H1 (cell line): ENCODE measurements around the gene EN1. TPM values are rescaled to one million over a fixed set of nuclear protein-coding genes. Genes with fewer than 3 reads are reported as not detected.

Experiments used
- CTCF ChIA-PET: fragments of 300-600 bp; sonication (Branson Sonifier 250); formaldehyde crosslinking; loops from one replicate; lab custom pipeline; 2021; ENCODE audit not compliant: partially characterized antibody; lab: Charles Lee
- POLR2A ChIA-PET: fragments of 300-600 bp; sonication (Branson Sonifier 250); formaldehyde crosslinking; loops from one replicate; lab custom pipeline; 2021; ENCODE audit warnings: inconsistent platforms; ENCODE audit not compliant: partially characterized antibody; lab: Charles Lee
- DNase-seq, 2 experiments: peaks; one replicate each; pipeline versions ENCODE4 v3.0.0 to v3.0.0-alpha.2; 2010 to 2022; ENCODE audit warnings: low spot score in 2 of 2, low read depth in 1 of 2, mixed read lengths in 1 of 2
- FAIRE-seq: peaks from 2 replicates; lab custom pipeline; 2011; peaks lifted over from hg19 to GRCh38; lab: Jason Lieb, UNC
- H2AFZ ChIP-seq: 2 replicates; pipeline ENCODE4 v1.8.1; 2012; ENCODE audit warnings: low read length, inconsistent platforms
- H2AK5ac ChIP-seq: 2 replicates; pipeline ENCODE4 v1.6.1; 2013; ENCODE audit warnings: low read depth, low read length
- H2BK120ac ChIP-seq: replicated peaks from 2 replicates; pipeline ENCODE3; 2013; ENCODE audit warnings: low read depth, low read length, inconsistent platforms
- H2BK12ac ChIP-seq: 2 replicates; pipeline ENCODE4 v1.6.1; 2013; ENCODE audit warnings: low read depth, low read length
- H2BK15ac ChIP-seq: 2 replicates; pipeline ENCODE4 v1.6.1; 2013; ENCODE audit warnings: low read length
- H2BK20ac ChIP-seq: 2 replicates; pipeline ENCODE4 v1.6.1; 2013; ENCODE audit warnings: low read length
- H2BK5ac ChIP-seq: 2 replicates; pipeline ENCODE4 v1.6.1; 2013; ENCODE audit warnings: low read depth, low read length
- H3K14ac ChIP-seq: 2 replicates; pipeline ENCODE4 v1.6.1; 2013; ENCODE audit warnings: inconsistent platforms; ENCODE audit not compliant: insufficient read length
- H3K18ac ChIP-seq: 2 replicates; pipeline ENCODE4 v1.6.1; 2013; ENCODE audit warnings: low read length; ENCODE audit errors: extremely low read depth
- H3K23ac ChIP-seq: 2 replicates; pipeline ENCODE4 v1.6.1; 2013; ENCODE audit warnings: inconsistent platforms; ENCODE audit not compliant: insufficient read length
- H3K23me2 ChIP-seq: 2 replicates; pipeline ENCODE4 v1.6.1; 2013; ENCODE audit warnings: low read depth, low read length
- H3K27ac ChIP-seq: 2 replicates; pipeline ENCODE4 v1.6.1; 2011; ENCODE audit warnings: low read depth, low read length, inconsistent platforms
- H3K27me3 ChIP-seq, 4 experiments: replicated peaks in 1 of 4; 1 replicate in 1 of 4; 2 replicates in 3 of 4; pipeline versions ENCODE4 v1.6.1 to v1.8.1; 2011 to 2013; ENCODE audit warnings: low read length in 3 of 4, mild to moderate bottlenecking in 3 of 4, inconsistent platforms in 2 of 4, mixed read lengths in 2 of 4, moderate library complexity in 1 of 4; ENCODE audit not compliant: control insufficient read depth in 3 of 4, insufficient read depth in 3 of 4; ENCODE audit errors: extremely low read depth in 1 of 4
- H3K36me3 ChIP-seq, 4 experiments: 2 replicates each; pipeline versions ENCODE4 v1.6.1 to v1.8.1; 2011 to 2013; ENCODE audit warnings: mild to moderate bottlenecking in 4 of 4, low read length in 3 of 4, moderate library complexity in 2 of 4, control low read depth in 1 of 4, inconsistent platforms in 1 of 4; ENCODE audit not compliant: insufficient read depth in 4 of 4, control insufficient read depth in 2 of 4
- H3K4ac ChIP-seq: replicated peaks from 2 replicates; pipeline ENCODE3; 2013; ENCODE audit warnings: low read length, low read depth, mixed read lengths, inconsistent platforms; ENCODE audit not compliant: insufficient read length
- H3K4me1 ChIP-seq, 4 experiments: replicated peaks in 1 of 4; 1 replicate in 1 of 4; 2 replicates in 3 of 4; pipeline versions ENCODE4 v1.6.1 to v1.8.1; 2011 to 2013; ENCODE audit warnings: low read length in 3 of 4, inconsistent platforms in 2 of 4, mixed read lengths in 1 of 4; ENCODE audit not compliant: insufficient read depth in 4 of 4, control insufficient read depth in 3 of 4
- H3K4me2 ChIP-seq, 2 experiments: 2 replicates each; pipeline versions ENCODE4 v1.6.1 to v1.8.1; 2011 to 2013; ENCODE audit warnings: low read depth in 2 of 2, low read length in 2 of 2, control low read depth in 1 of 2, inconsistent platforms in 1 of 2, mild to moderate bottlenecking in 1 of 2; ENCODE audit not compliant: insufficient read depth in 1 of 2
- H3K4me3 ChIP-seq, 4 experiments: fragments of 200-600, 300-600 bp in 1 of 4; sonication (generic), shearing (Covaris generic), sonication (Bioruptor Twin) in 1 of 4; 2 replicates each; pipeline versions ENCODE4 v1.5.1 to v1.8.1; 2011 to 2016; ENCODE audit warnings: low read length in 4 of 4, low read depth in 3 of 4, control low read depth in 2 of 4, inconsistent platforms in 2 of 4, mild to moderate bottlenecking in 2 of 4, mixed read lengths in 1 of 4, moderate library complexity in 1 of 4; ENCODE audit not compliant: insufficient read depth in 2 of 4; ENCODE audit errors: extremely low read depth in 1 of 4
- H3K56ac ChIP-seq: replicated peaks from 2 replicates; pipeline ENCODE3; 2013; ENCODE audit warnings: low read depth, mild to moderate bottlenecking, mixed read lengths, low read length, inconsistent platforms; ENCODE audit not compliant: insufficient read length
- H3K79me1 ChIP-seq: 2 replicates; pipeline ENCODE4 v1.6.1; 2013; ENCODE audit warnings: low read depth, low read length, control low read depth
- H3K79me2 ChIP-seq, 2 experiments: 2 replicates each; pipeline versions ENCODE4 v1.6.1 to v1.8.1; 2012 to 2013; ENCODE audit warnings: low read length in 2 of 2, mild to moderate bottlenecking in 2 of 2, inconsistent platforms in 1 of 2; ENCODE audit not compliant: insufficient read depth in 2 of 2, control insufficient read depth in 1 of 2
- H3K9ac ChIP-seq, 4 experiments: replicated peaks in 1 of 4; 1 replicate in 1 of 4; 2 replicates in 3 of 4; pipeline versions ENCODE4 v1.6.1 to v1.8.1; 2011 to 2013; ENCODE audit warnings: low read depth in 3 of 4, low read length in 3 of 4, control low read depth in 2 of 4, mild to moderate bottlenecking in 2 of 4, moderate library complexity in 2 of 4, inconsistent platforms in 1 of 4; ENCODE audit errors: extremely low read depth in 1 of 4
- H3K9me3 ChIP-seq, 2 experiments: 2 replicates each; pipeline versions ENCODE4 v1.6.1 to v1.8.1; 2012 to 2013; ENCODE audit warnings: mild to moderate bottlenecking in 2 of 2, moderate library complexity in 2 of 2, control low read depth in 1 of 2, inconsistent platforms in 1 of 2, low read depth in 1 of 2, low read length in 1 of 2, mixed read lengths in 1 of 2; ENCODE audit not compliant: insufficient read depth in 2 of 2
- H4K20me1 ChIP-seq, 2 experiments: replicated peaks in 1 of 2; 2 replicates each; pipeline versions ENCODE3 to v1.8.1; 2011 to 2013; ENCODE audit warnings: inconsistent platforms in 2 of 2, low read length in 2 of 2, mild to moderate bottlenecking in 1 of 2; ENCODE audit not compliant: insufficient read depth in 2 of 2, control insufficient read depth in 1 of 2
- H4K5ac ChIP-seq: 2 replicates; pipeline ENCODE4 v1.6.1; 2013; ENCODE audit warnings: low read length, low read depth, mixed read lengths, inconsistent platforms; ENCODE audit not compliant: insufficient read length
- H4K8ac ChIP-seq: 2 replicates; pipeline ENCODE4 v1.8.0; 2013; ENCODE audit warnings: mild to moderate bottlenecking, moderate library complexity, low read length, inconsistent platforms; ENCODE audit not compliant: insufficient read depth; ENCODE audit errors: extremely low read depth
- H4K91ac ChIP-seq: replicated peaks from 2 replicates; pipeline ENCODE3; 2013; ENCODE audit warnings: low read length, mixed read lengths, inconsistent platforms; ENCODE audit not compliant: insufficient read length
- EP300 ChIP-seq, 2 experiments: IDR thresholded peaks; 1 replicate in 1 of 2; 2 replicates in 1 of 2; pipeline ENCODE4 v1.6.1; 2011 to 2012; ENCODE audit warnings: low read depth in 2 of 2, low read length in 2 of 2, mild to moderate bottlenecking in 2 of 2, borderline replicate concordance in 1 of 2, inconsistent platforms in 1 of 2, moderate library complexity in 1 of 2
- WGBS, 2 experiments: shearing (Covaris generic) in 1 of 2; methylation state at CpG; one replicate each; pipeline versions ENCODE4 v1.1.6 to v1.1.7; 2013 to 2015; ENCODE audit warnings: low lambda C conversion rate in 2 of 2, mixed read lengths in 2 of 2, inconsistent platforms in 1 of 2, low coverage in 1 of 2, missing lambda C conversion rate in 1 of 2; ENCODE audit not compliant: insufficient replicate concordance in 2 of 2, insufficient coverage in 1 of 2, insufficient read length in 1 of 2; ENCODE audit errors: extremely low coverage in 1 of 2, missing lambda C conversion rate in 1 of 2; 5-methylcytosine and 5-hydroxymethylcytosine counted together
- polyA plus RNA-seq, 7 experiments: library from polyadenylated mRNA; depleted of rRNA in 3 of 7; stranded (reverse) in 5 of 7; unstranded in 2 of 7; fragments of >200 nt in 5 of 7; fragments of 200-250 nt in 2 of 7; gene quantifications; 1 replicate in 5 of 7; 2 replicates in 1 of 7; 4 replicates in 1 of 7; pipeline versions ENCODE4 v1.2.1 to v1.2.3, GENCODE V29; 2011 to 2013; ENCODE audit warnings: missing spikeins in 2 of 7, mixed read lengths in 2 of 7
- total RNA-seq: library from RNA; stranded (reverse); fragmentation: NEBNext Ultra II Directional; extraction: Animal tissue kit (Norgen Biotek cat#: 25700); gene quantifications from 2 replicates; pipeline ENCODE4 v1.2.1, GENCODE V29; 2021

EN1 gene
- total and polyA plus RNA-seq, 2 of the 8 experiments (the other 6 are each of a cell fraction or from before 2014, with no cell fraction given) = not detected

DNA sequence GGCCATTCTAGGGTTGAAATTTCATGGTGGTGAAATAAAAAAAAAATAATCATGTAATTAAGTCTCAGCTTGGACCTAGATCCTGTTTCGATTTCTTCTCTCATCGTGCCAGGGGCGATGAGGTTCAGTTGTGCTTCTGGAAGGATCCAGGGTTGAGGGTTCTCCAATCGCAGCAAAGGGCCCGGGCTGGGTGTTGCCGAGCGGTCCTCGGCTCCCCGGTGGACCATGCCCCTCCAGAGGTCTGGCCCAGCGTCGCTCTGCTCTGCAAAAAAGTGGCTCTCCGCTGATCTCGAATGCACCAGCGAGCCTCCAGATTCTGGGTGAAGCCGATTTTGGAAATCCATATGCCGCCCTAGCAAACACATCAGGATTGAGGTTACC lies 39.0 kb downstream of the EN1 start:
- Histone ChIP-seq H3K4me3 (peak overlapping the region; percentile 10 to 54 (median 27); a peak in 6 of 8 replicates), H3K9me3 (no peaks in the 10 kb centered on the region), H2AK5ac (no peak overlapping the region), H4K8ac (peak overlapping the region; percentile 73; the same call in 1 of the 2 replicates), H3K36me3 (no peaks in the 10 kb centered on the region), H3K9ac (peak overlapping the region in 1 of 4 experiments; percentile 33; a peak in 1 of 7 replicates), H3K23ac (no peak overlapping the region), H3K56ac (no peak overlapping the region), H4K91ac (peak overlapping the region; percentile 72), H3K4me2 (peak overlapping the region; percentile 66 to 87), H3K18ac (peak overlapping the region; percentile 64; the same call in 1 of the 2 replicates), H2AFZ (peak overlapping the region; percentile 27; the same call in 1 of the 2 replicates), H3K4ac (peak overlapping the region; percentile 13), H4K20me1 (no peaks in the 10 kb centered on the region), H2BK5ac (peak overlapping the region; percentile 15; the same call in 1 of the 2 replicates), H2BK12ac (peak overlapping the region; percentile 70; the same call in 1 of the 2 replicates), H3K27me3 (peaks cover 0 to 8% (median under 1%) of the 10 kb centered on the region in 4 experiments; a peak in 3 of 7 replicates), H2BK120ac (peak overlapping the region; percentile 92), H3K27ac (no peak overlapping the region), H3K23me2 (0 out of 2 replicates have a peak, but pooled peaks cover 2% of the 10 kb centered on the region), H3K79me2 (no peaks in the 10 kb centered on the region), H2BK15ac (no peak overlapping the region), H4K5ac (no peak overlapping the region), H3K79me1 (no peaks in the 10 kb centered on the region), H2BK20ac (0 out of 2 replicates have a peak overlapping the region, but pooled peaks have one; percentile 72), H3K14ac (no peak overlapping the region), H3K4me1 (peaks cover 15 to 36% (median 32%) of the 10 kb centered on the region in 4 experiments)
- DNase-seq (no peak), FAIRE-seq (no peak)
- ChIA-PET CTCF (interaction anchor here (0.8 to 1.8 kb wide), 3 partner anchors 20 to 591 kb away, joined by 4 to 6 read pairs (median 4); no protein-coding TSS in a partner anchor), POLR2A (no interaction called here)
- WGBS, 2 experiments = 11% methylated on average over 16 of the region's 16 CpGs; no CpG with 5 or more reads in 1 of the 2 experiments
- TF ChIP-seq EP300 (IDR thresholded peaks at IDR 0.05; ENCODE audit: borderline replicate concordance in 1 of 2, low read depth in 2 of 2, low read length in 2 of 2) = no peak
